NCI-H128 (cell line): ENCODE results near the gene SCN2A.
"Not testable (repeated sequence)": the region's sequence is repeated elsewhere in the genome, so short reads cannot be mapped to it uniquely, and the experiment has no call there.

ENCODE experiments used
- DNase-seq: peaks from one replicate; lab custom pipeline; 2025; ENCODE audit not compliant: unreplicated experiment; lab: John Stamatoyannopoulos, UW

Gene SCN2A

GRCh38 chr2:165312999-165313398 is 73.8 kb downstream of the SCN2A start:
- DNase-seq = no peak

GRCh38 chr2:165313509-165313908 is 74.3 kb downstream of the SCN2A start:
- no peak for DNase-seq

- no peak for DNase-seq
Measured at GRCh38 chr2:165328272-165328671, 89.1 kb downstream of the SCN2A start.

GRCh38 chr2:165344276-165344675 is 105.1 kb downstream of the SCN2A start:
- DNase-seq = not testable (repeated sequence)

- no peak for DNase-seq
Measured at GRCh38 chr2:165348441-165348840, 109.2 kb downstream of the SCN2A start.

- no peak for DNase-seq
Measured at GRCh38 chr2:165349181-165349580, 110.0 kb downstream of the SCN2A start.

- no peak for DNase-seq
Measured at GRCh38 chr2:165357758-165358157, 118.5 kb downstream of the SCN2A start.

- no peak for DNase-seq
Measured at GRCh38 chr2:165361514-165361913, 122.3 kb downstream of the SCN2A start.

- no peak for DNase-seq
Measured at GRCh38 chr2:165369131-165369897, 130.1 kb downstream of the SCN2A start.

GRCh38 chr2:165369898-165370296 is 130.7 kb downstream of the SCN2A start:
- no peak for DNase-seq

GRCh38 chr2:165371356-165371755 is 132.1 kb downstream of the SCN2A start:
- DNase-seq = peak; percentile 39

GRCh38 chr2:165373278-165374010 is 134.2 kb downstream of the SCN2A start:
- no peak for DNase-seq

GRCh38 chr2:165376571-165376975 is 137.4 kb downstream of the SCN2A start:
- DNase-seq = no peak

- no peak for DNase-seq
Measured at GRCh38 chr2:165382362-165382761, 143.1 kb downstream of the SCN2A start.

GRCh38 chr2:165390875-165391274 is 151.7 kb downstream of the SCN2A start:
- no peak for DNase-seq

GRCh38 chr2:165391791-165392190 is 152.6 kb downstream of the SCN2A start:
- DNase-seq = no peak

- not testable (repeated sequence) for DNase-seq
Measured at GRCh38 chr2:165398603-165399002, 159.4 kb downstream of the SCN2A start.

GRCh38 chr2:165401285-165401852 is 162.2 kb downstream of the SCN2A start:
- peak; percentile 21 for DNase-seq

- no peak for DNase-seq
Measured at GRCh38 chr2:165402162-165402561, 162.9 kb downstream of the SCN2A start.

- DNase-seq = no peak
Measured at GRCh38 chr2:165406173-165406572, 167.0 kb downstream of the SCN2A start.

GRCh38 chr2:165407466-165407865 is 168.3 kb downstream of the SCN2A start:
- no peak for DNase-seq

GRCh38 chr2:165408186-165408585 is 169.0 kb downstream of the SCN2A start:
- DNase-seq = no peak
